ENCODE data around the gene TWNK. TPM values are rescaled to one million over a fixed set of nuclear protein-coding genes. Genes with fewer than 3 reads are reported as not detected.

Gene TWNK
- total RNA-seq, 1 experiment from 2014 or later = 28.2 TPM

DNA sequence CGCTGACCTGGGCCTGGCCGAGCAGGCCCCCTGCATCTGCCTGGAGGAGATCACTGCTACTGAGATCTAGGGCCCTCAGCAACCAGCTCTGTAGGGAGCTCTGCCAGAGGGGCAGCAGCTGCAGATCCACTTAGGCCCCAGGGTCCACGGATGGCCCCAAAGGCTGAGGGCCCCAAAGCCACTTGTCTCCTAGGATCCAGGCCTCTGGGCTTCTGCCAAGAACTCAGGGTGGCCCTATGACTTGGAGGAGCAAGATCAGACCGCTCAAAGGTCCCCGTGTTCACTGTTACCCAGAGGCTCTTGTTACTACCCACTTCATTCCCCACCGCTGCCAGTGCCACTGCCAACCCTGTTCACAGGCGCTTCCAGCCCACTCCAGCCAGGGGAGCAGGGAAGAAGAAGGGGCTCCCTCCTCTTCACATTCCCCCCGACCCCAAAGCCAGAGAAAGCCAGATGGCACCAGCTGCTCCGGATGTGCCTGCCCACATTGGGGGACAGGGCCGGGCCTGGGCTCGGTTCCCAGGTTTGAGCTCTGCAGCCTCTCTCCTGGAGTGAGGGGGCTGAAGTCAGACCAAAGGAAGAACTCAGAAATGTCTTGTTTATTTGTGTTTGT is 19.9 kb downstream of the TWNK start:
- no peaks in the 10 kb centered on the region for H3K9me3 Mint-ChIP-seq
- ATAC-seq (no peak), DNase-seq (ENCODE audit: low spot score) (no peak)

DNA sequence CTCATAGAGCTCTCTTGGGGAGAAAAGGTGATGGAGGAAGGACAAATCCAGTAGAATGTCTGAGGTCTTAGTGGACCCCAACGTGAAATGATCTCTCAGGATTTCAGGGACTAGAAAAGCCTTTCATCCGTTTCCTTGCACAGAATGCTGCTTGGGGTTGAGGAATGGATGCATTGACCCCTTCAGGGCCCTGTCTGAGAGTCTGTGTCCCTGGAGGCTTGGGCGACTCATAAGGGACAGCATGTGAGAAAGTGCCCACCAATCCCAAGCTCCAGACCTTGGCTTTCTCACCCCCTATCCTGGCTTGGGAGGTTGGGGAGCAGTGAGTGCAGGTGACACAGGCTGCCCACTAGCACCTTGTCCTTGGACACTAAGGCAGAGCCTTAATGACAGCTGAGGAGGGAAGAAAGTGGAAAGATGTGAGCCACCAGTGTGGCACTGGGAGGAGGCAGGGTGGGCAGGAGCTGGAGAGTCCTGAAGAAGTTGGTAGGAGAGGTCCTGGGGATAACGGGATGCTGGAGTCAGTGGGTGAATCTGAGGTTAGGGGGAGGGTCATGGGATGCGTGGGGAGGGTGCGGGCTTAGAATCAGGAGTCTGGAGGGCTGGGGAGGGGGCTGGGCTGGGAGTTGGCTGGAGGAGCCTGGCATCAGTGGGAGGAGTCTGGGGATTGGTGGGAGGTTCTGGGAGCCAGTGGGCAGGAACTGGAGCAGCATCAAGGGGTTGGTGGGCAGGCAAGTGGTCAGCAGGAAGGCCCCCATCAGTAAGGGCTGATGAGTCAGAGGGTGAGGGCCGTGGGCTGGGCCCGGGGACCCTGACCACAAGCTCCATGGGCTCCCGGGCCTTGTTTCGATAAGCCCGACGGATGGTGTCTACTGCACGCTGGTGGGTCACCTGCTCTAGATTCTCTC is 20.8 kb downstream of the TWNK start:
- Mint-ChIP-seq H3K4me3 (no peak overlapping the region), H3K4me1 (peaks cover 19% of the 10 kb centered on the region), H3K27ac (peak overlapping the region; percentile 53; the same call in 1 of the 2 replicates), H3K9me3 (no peaks in the 10 kb centered on the region), H3K27me3 (ENCODE audit: low read depth) (no peaks in the 10 kb centered on the region; the same call in 1 of the 2 replicates), H3K36me3 (peaks cover 11% of the 10 kb centered on the region)
- POLR2A ChIA-PET = interaction anchor here (1.3 to 1.4 kb wide), 2 partner anchors 9 to 10 kb away, joined by 4 to 5 read pairs; partner anchors contain the start of gene LZTS2
- CTCF ChIA-PET = interaction anchor here (1.2 to 7.2 kb wide), 8 partner anchors 10 to 153 kb away, joined by 3 to 273 read pairs (median 6); partner anchors contain the start of genes LZTS2 and SEMA4G
- TF ChIP-seq, protein P1, sequence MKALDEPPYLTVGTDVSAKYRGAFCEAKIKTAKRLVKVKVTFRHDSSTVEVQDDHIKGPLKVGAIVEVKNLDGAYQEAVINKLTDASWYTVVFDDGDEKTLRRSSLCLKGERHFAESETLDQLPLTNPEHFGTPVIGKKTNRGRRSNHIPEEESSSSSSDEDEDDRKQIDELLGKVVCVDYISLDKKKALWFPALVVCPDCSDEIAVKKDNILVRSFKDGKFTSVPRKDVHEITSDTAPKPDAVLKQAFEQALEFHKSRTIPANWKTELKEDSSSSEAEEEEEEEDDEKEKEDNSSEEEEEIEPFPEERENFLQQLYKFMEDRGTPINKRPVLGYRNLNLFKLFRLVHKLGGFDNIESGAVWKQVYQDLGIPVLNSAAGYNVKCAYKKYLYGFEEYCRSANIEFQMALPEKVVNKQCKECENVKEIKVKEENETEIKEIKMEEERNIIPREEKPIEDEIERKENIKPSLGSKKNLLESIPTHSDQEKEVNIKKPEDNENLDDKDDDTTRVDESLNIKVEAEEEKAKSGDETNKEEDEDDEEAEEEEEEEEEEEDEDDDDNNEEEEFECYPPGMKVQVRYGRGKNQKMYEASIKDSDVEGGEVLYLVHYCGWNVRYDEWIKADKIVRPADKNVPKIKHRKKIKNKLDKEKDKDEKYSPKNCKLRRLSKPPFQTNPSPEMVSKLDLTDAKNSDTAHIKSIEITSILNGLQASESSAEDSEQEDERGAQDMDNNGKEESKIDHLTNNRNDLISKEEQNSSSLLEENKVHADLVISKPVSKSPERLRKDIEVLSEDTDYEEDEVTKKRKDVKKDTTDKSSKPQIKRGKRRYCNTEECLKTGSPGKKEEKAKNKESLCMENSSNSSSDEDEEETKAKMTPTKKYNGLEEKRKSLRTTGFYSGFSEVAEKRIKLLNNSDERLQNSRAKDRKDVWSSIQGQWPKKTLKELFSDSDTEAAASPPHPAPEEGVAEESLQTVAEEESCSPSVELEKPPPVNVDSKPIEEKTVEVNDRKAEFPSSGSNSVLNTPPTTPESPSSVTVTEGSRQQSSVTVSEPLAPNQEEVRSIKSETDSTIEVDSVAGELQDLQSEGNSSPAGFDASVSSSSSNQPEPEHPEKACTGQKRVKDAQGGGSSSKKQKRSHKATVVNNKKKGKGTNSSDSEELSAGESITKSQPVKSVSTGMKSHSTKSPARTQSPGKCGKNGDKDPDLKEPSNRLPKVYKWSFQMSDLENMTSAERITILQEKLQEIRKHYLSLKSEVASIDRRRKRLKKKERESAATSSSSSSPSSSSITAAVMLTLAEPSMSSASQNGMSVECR (CRISPR knock-in tag; IDR thresholded peaks at IDR 0.05; ENCODE audit: borderline replicate concordance) = no peak
- TF ChIP-seq MAX (CRISPR knock-in tag; IDR thresholded peaks at IDR 0.05) (no peak), ATF1 (CRISPR knock-in tag; IDR thresholded peaks at IDR 0.05) (no peak), TEAD1 (CRISPR knock-in tag; IDR thresholded peaks at IDR 0.05) (no peak), IRF2 (CRISPR knock-in tag; IDR thresholded peaks at IDR 0.05; ENCODE audit: borderline replicate concordance, low read depth) (no peak), RORB (CRISPR knock-in tag; IDR thresholded peaks at IDR 0.05) (no peak), ATF2 (CRISPR knock-in tag; IDR thresholded peaks at IDR 0.05; ENCODE audit: borderline replicate concordance, low read depth) (no peak), CBFB (CRISPR knock-in tag; IDR thresholded peaks at IDR 0.05; ENCODE audit: low read depth) (no peak), TEAD4 (CRISPR knock-in tag; IDR thresholded peaks at IDR 0.05) (no peak), ETV6 (CRISPR knock-in tag; IDR thresholded peaks at IDR 0.05) (no peak), AFF4 (CRISPR knock-in tag; IDR thresholded peaks at IDR 0.05; ENCODE audit: borderline replicate concordance) (no peak), OVOL2 (CRISPR knock-in tag; IDR thresholded peaks at IDR 0.05; ENCODE audit: borderline replicate concordance) (no peak), EMX1 (CRISPR knock-in tag; IDR thresholded peaks at IDR 0.05) (no peak)
- no peak for DNase-seq (ENCODE audit: low spot score)
- no peak for ATAC-seq

More for the DNA sequence above, 19.9 kb downstream of the TWNK start:
- Mint-ChIP-seq H3K4me3 (no peak overlapping the region), H3K27ac (no peak overlapping the region), H3K36me3 (peaks cover 13% of the 10 kb centered on the region), H3K27me3 (ENCODE audit: low read depth) (no peaks in the 10 kb centered on the region), H3K4me1 (peaks cover 13% of the 10 kb centered on the region)
- ChIA-PET POLR2A (interaction anchor here (1.1 to 1.3 kb wide), 2 partner anchors 8 to 10 kb away, joined by 3 to 5 read pairs; partner anchors contain the start of gene LZTS2), CTCF (interaction anchor here (0.9 to 7.2 kb wide), 6 partner anchors 10 to 154 kb away, joined by 3 to 273 read pairs (median 6); partner anchors contain the start of genes LZTS2 and SEMA4G)
- TF ChIP-seq NR1H2 (CRISPR knock-in tag; IDR thresholded peaks at IDR 0.05) (no peak), NR2C2 (CRISPR knock-in tag; IDR thresholded peaks at IDR 0.05) (no peak), ESRRA (CRISPR knock-in tag; IDR thresholded peaks at IDR 0.05; ENCODE audit: borderline replicate concordance) (no peak), EMX1 (CRISPR knock-in tag; IDR thresholded peaks at IDR 0.05) (no peak), NFATC4 (CRISPR knock-in tag; IDR thresholded peaks at IDR 0.05) (no peak)
- TF ChIP-seq, protein P2, sequence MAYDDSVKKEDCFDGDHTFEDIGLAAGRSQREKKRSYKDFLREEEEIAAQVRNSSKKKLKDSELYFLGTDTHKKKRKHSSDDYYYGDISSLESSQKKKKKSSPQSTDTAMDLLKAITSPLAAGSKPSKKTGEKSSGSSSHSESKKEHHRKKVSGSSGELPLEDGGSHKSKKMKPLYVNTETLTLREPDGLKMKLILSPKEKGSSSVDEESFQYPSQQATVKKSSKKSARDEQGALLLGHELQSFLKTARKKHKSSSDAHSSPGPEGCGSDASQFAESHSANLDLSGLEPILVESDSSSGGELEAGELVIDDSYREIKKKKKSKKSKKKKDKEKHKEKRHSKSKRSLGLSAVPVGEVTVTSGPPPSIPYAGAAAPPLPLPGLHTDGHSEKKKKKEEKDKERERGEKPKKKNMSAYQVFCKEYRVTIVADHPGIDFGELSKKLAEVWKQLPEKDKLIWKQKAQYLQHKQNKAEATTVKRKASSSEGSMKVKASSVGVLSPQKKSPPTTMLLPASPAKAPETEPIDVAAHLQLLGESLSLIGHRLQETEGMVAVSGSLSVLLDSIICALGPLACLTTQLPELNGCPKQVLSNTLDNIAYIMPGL (CRISPR knock-in tag; IDR thresholded peaks at IDR 0.05) = no peak
